K562 (cell line): Measurements from ENCODE around the gene CATSPER4. TPM values are rescaled to one million over a fixed set of nuclear protein-coding genes. Genes with fewer than 3 reads are reported as not detected.

Experiments used
- ATAC-seq: fragments of 200-7000 bp; cut with Tn5 transposase; 3 replicates; pipeline ENCODE4 v1.9.1; 2020; ENCODE audit warnings: moderate library complexity
- BruUV-seq: library from RNA; stranded (reverse); fragments of 400-500 nt; replicated peaks from 2 replicates; lab custom pipeline; 2021; lab: Mats Ljungman, UMichigan
- CTCF ChIA-PET: fragments of 300-600 bp; formaldehyde crosslinking; extraction: SDS; loops from one replicate; lab custom pipeline; 2021; ENCODE audit warnings: low intra/inter-chr PET ratio; lab: Yijun Ruan, JAX
- POLR2A ChIA-PET: fragments of 300-600, 350-650 bp; sonication (Branson Sonifier 250); formaldehyde crosslinking; extraction: SDS; loops from one replicate; lab custom pipeline; 2021; ENCODE audit warnings: antibody characterized with exemption, inconsistent platforms; lab: Yijun Ruan, JAX
- DNase-seq, 4 experiments: peaks; one replicate each; pipeline versions ENCODE4 v3.0.0 to v3.0.0-alpha.2; 2011 to 2018; ENCODE audit warnings: low spot score in 3 of 4, mixed read lengths in 3 of 4; ENCODE audit errors: extremely low read depth in 1 of 4
- FAIRE-seq: peaks from 2 replicates; lab custom pipeline; 2011; peaks lifted over from hg19 to GRCh38; lab: Jason Lieb, UNC
- H2AFZ ChIP-seq: 2 replicates; pipeline ENCODE4 v1.6.0; 2011; ENCODE audit warnings: low read depth, low read length, control low read depth, inconsistent platforms
- H3K27ac ChIP-seq: fragments of 200-600 bp; 3 replicates; pipeline ENCODE4 v1.8.0; 2011; ENCODE audit warnings: low read depth, mild to moderate bottlenecking, control low read depth, inconsistent platforms, low read length, moderate library complexity, mixed read lengths; ENCODE audit errors: extremely low read depth
- H3K27me3 ChIP-seq, 2 experiments: fragments of 300-600 bp in 1 of 2; 2 replicates in 1 of 2; 3 replicates in 1 of 2; pipeline versions ENCODE4 v1.6.0 to v1.8.0; 2011; ENCODE audit warnings: inconsistent platforms in 2 of 2, low read length in 2 of 2, mild to moderate bottlenecking in 1 of 2, mixed read lengths in 1 of 2, moderate library complexity in 1 of 2; ENCODE audit not compliant: control insufficient read depth in 2 of 2, insufficient read depth in 2 of 2
- H3K36me3 ChIP-seq: fragments of 300-600 bp; 3 replicates; pipeline ENCODE4 v1.8.0; 2011; ENCODE audit warnings: mild to moderate bottlenecking, low read length, inconsistent platforms; ENCODE audit not compliant: control insufficient read depth, insufficient read depth
- H3K4me1 ChIP-seq, 2 experiments: fragments of 200-600 bp in 1 of 2; replicated peaks in 1 of 2; 2 replicates in 1 of 2; 3 replicates in 1 of 2; pipeline versions ENCODE4 v1.5.1 to v1.8.0; 2011; ENCODE audit warnings: inconsistent platforms in 2 of 2, low read length in 2 of 2, mild to moderate bottlenecking in 1 of 2, mixed read lengths in 1 of 2, moderate library complexity in 1 of 2; ENCODE audit not compliant: control insufficient read depth in 2 of 2, insufficient read depth in 2 of 2
- H3K4me2 ChIP-seq: 2 replicates; pipeline ENCODE4 v1.6.1; 2011; ENCODE audit warnings: low read length, control low read depth, inconsistent platforms, mixed read lengths; ENCODE audit not compliant: insufficient read depth
- H3K4me3 ChIP-seq: fragments of 200-600 bp; sonication (generic), shearing (Covaris generic); 2 replicates; pipeline ENCODE4 v1.5.1; 2016; ENCODE audit warnings: control low read depth, inconsistent platforms
- H3K79me2 ChIP-seq: fragments of 200-600 bp; 3 replicates; pipeline ENCODE4 v1.8.0; 2011; ENCODE audit warnings: low read length, inconsistent platforms; ENCODE audit not compliant: control insufficient read depth, insufficient read depth
- H3K9ac ChIP-seq, 2 experiments: 2 replicates each; pipeline versions ENCODE4 v1.6.0 to v1.6.1; 2011; ENCODE audit warnings: low read depth in 2 of 2, low read length in 2 of 2, control low read depth in 1 of 2, inconsistent platforms in 1 of 2, mild to moderate bottlenecking in 1 of 2, mixed read lengths in 1 of 2; ENCODE audit not compliant: insufficient read depth in 1 of 2
- H3K9me1 ChIP-seq: one replicate; pipeline ENCODE4 v1.6.0; 2011; ENCODE audit warnings: inconsistent platforms, mild to moderate bottlenecking, low read length, moderate library complexity; ENCODE audit not compliant: control insufficient read depth, insufficient read depth
- H3K9me3 ChIP-seq: replicated peaks from 2 replicates; pipeline ENCODE4 v1.5.1; 2011; ENCODE audit warnings: low read depth, low read length, inconsistent platforms; ENCODE audit not compliant: control insufficient read depth, insufficient read depth
- H4K20me1 ChIP-seq: replicated peaks from 2 replicates; pipeline ENCODE4 v1.6.1; 2011; ENCODE audit warnings: low read length, inconsistent platforms, mixed read lengths; ENCODE audit not compliant: control insufficient read depth, insufficient read depth
- JUN ChIP-seq, 2 experiments: sonication (generic) in 1 of 2; formaldehyde crosslinking in 1 of 2; IDR thresholded peaks; 2 replicates each; pipeline versions ENCODE4 v1.6.1 to v1.8.0; 2012 to 2022; ENCODE audit warnings: borderline replicate concordance in 2 of 2, mild to moderate bottlenecking in 2 of 2, improper control_type of control experiment in 1 of 2, low read depth in 1 of 2, low read length in 1 of 2, missing genetic modification reagents in 1 of 2
- MTA1 ChIP-seq: fragments of 450-650 bp; IDR thresholded peaks from 2 replicates; pipeline ENCODE4 v1.6.1; 2017; ENCODE audit warnings: borderline replicate concordance
- PHTF2 ChIP-seq: fragments of 250-450 bp; sonication (Bioruptor Pico); IDR thresholded peaks from 2 replicates; pipeline ENCODE4 v1.5.0; 2021; ENCODE audit warnings: mild to moderate bottlenecking
- SMAD4 ChIP-seq: fragments of 250-450 bp; sonication (Bioruptor Pico); conservative IDR thresholded peaks from 2 replicates; pipeline ENCODE4 v1.8.0; 2021; ENCODE audit warnings: inconsistent platforms, mild to moderate bottlenecking, moderate library complexity
- ZNF584 ChIP-seq: fragments of 200-800 bp; sonication (Bioruptor generic); IDR thresholded peaks from 2 replicates; pipeline ENCODE4 v1.6.1; 2016; ENCODE audit warnings: low read depth, mild to moderate bottlenecking, missing genetic modification characterization, missing compliant biosample characterization
- WGBS: fragments of 100-300 bp; shearing (Covaris generic); methylation state at CpG from one replicate; pipeline ENCODE4 v1.1.6; 2016; ENCODE audit warnings: low coverage, mixed read lengths; ENCODE audit not compliant: insufficient coverage; ENCODE audit errors: missing lambda C conversion rate; 5-methylcytosine and 5-hydroxymethylcytosine counted together
- in situ Hi-C: fragments of 300-500 bp; cut with MboI; formaldehyde crosslinking; loops from 4 replicates; pipeline ENCODE4 v1.15.0; 2018; ENCODE audit warnings: inconsistent platforms, mixed read lengths
- intact Hi-C: fragments of 100-400 bp; cut with micrococcal nuclease; formaldehyde crosslinking; loops from 2 replicates; pipeline ENCODE4 v1.14.2; 2022
- polyA plus RNA-seq, 8 experiments: library from polyadenylated mRNA; depleted of rRNA in 4 of 8; stranded (reverse) in 5 of 8; unstranded in 3 of 8; fragments of >200 nt; fragmentation: Nextera tagmentation in 2 of 8; fragmentation: Illumina TruSeq in 1 of 8; extraction: Ambion mirVana in 2 of 8; extraction: Trizol in 1 of 8; gene quantifications; 2 replicates each; pipeline versions ENCODE4 v1.2.1 to v1.2.3, GENCODE V29; 2011 to 2014; ENCODE audit warnings: inconsistent platforms in 1 of 8, missing spikeins in 1 of 8
- total RNA-seq, 7 experiments: library from RNA; depleted of rRNA in 6 of 7; stranded (reverse); fragments of >200 nt in 6 of 7; fragmentation: Illumina TruSeq in 2 of 7; extraction: Trizol in 2 of 7; gene quantifications; 2 replicates each; pipeline versions ENCODE4 v1.2.1 to v1.2.3, GENCODE V29; 2011 to 2021; ENCODE audit warnings: low replicate concordance in 1 of 7
- TF ChIP-seq, protein P1 (sequence below), 2 experiments: fragments of 450-650 bp; formaldehyde crosslinking in 1 of 2; IDR thresholded peaks; 2 replicates each; pipeline versions ENCODE4 v1.4.0 to v1.6.1; 2014 to 2020; ENCODE audit warnings: mild to moderate bottlenecking in 2 of 2, borderline replicate concordance in 1 of 2, low read depth in 1 of 2
- TF ChIP-seq, protein P2 (sequence below): sonication (generic); formaldehyde crosslinking; IDR thresholded peaks from 2 replicates; pipeline ENCODE4 v1.8.0; 2022; ENCODE audit warnings: missing genetic modification reagents, mild to moderate bottlenecking, moderate library complexity, borderline replicate concordance
- TF ChIP-seq, protein P3 (sequence below), 2 experiments: fragments of 450-650 bp in 1 of 2; sonication (generic) in 1 of 2; formaldehyde crosslinking in 1 of 2; IDR thresholded peaks in 1 of 2; conservative IDR thresholded peaks in 1 of 2; 2 replicates each; pipeline versions ENCODE4 v1.6.1 to v1.8.1; 2016 to 2023; ENCODE audit warnings: mild to moderate bottlenecking in 2 of 2, moderate library complexity in 2 of 2, inconsistent platforms in 1 of 2, missing genetic modification reagents in 1 of 2

The CATSPER4 gene
- total and polyA plus RNA-seq, 9 of the 15 experiments (the other 6 are each of a cell fraction or from before 2014, with no cell fraction given) = 0.04 to 0.13 TPM; not detected in 7

DNA sequence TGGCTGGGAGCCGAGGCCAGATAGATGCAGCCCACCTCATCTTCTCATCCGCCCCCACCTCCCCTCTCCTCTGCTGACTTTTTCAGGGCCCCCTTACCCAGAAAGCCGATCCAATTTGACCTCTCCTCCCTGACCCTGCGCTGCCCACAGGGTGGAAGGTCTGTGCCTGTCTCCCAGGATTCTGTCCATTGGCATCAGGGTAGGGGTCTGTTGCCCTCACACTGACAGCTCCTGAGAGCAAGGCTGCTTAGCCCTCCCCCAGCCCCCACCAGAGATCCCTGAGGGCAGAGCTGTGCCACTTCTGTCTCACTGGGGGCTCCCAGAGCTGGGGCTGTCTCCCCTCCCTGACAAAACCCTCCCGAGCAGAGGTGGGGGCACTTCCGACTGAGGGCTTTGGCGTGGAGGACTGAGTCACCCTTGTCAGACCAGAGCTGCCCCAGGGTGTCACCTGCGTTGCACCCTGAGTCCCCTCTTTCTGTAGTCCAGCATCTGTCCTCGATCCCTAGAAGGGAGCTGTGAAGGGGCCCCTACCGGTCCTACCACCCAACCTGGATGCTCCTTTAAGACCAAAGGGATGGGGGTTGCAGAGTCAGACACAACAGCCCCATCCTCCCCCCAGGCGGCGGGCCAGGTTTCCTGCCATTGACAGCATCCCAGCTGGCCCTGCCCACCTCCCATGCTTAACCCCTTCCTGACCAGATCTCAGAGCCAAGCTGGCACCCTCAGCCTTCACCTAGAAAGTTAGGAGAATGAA lies 33.9 kb upstream of the CATSPER4 start:
- ChIA-PET CTCF (no interaction called here), POLR2A (interaction anchor here (0.6 to 2.7 kb wide), 13 partner anchors 9 to 47 kb away, joined by 3 to 13 read pairs (median 6); partner anchors contain the start of gene ZNF593OS)
- Histone ChIP-seq H3K9me3 (no peaks in the 10 kb centered on the region), H3K4me2 (no peak overlapping the region), H3K27ac (no peak overlapping the region), H3K79me2 (no peaks in the 10 kb centered on the region; the same call in 2 of the 3 replicates), H3K27me3 (no peaks in the 10 kb centered on the region), H3K9ac (peak overlapping the region in 1 of 2 experiments; percentile 76; a peak in 2 of 4 replicates), H3K4me1 (peaks cover 18 to 45% of the 10 kb centered on the region in 2 experiments), H3K9me1 (no peaks in the 10 kb centered on the region), H3K4me3 (no peak overlapping the region), H4K20me1 (no peaks in the 10 kb centered on the region), H2AFZ (peak overlapping the region; percentile 36; the same call in 1 of the 2 replicates), H3K36me3 (no peaks in the 10 kb centered on the region)
- peak; percentile 32 for FAIRE-seq
- intact Hi-C loops = no loop called here
- DNase-seq = peak in 2 of 4 experiments; percentile 36 to 46
- in situ Hi-C loops = no loop called here
- 27% methylated on average over 11 of the region's 12 CpGs for WGBS
- ATAC-seq = peak; percentile 7; the same call in 2 of the 3 replicates
- BruUV-seq = no TSS peak
- TF ChIP-seq PHTF2 = no peak
- TF ChIP-seq ZNF584 = no peak
- TF ChIP-seq MTA1 = no peak
- TF ChIP-seq, protein P1, sequence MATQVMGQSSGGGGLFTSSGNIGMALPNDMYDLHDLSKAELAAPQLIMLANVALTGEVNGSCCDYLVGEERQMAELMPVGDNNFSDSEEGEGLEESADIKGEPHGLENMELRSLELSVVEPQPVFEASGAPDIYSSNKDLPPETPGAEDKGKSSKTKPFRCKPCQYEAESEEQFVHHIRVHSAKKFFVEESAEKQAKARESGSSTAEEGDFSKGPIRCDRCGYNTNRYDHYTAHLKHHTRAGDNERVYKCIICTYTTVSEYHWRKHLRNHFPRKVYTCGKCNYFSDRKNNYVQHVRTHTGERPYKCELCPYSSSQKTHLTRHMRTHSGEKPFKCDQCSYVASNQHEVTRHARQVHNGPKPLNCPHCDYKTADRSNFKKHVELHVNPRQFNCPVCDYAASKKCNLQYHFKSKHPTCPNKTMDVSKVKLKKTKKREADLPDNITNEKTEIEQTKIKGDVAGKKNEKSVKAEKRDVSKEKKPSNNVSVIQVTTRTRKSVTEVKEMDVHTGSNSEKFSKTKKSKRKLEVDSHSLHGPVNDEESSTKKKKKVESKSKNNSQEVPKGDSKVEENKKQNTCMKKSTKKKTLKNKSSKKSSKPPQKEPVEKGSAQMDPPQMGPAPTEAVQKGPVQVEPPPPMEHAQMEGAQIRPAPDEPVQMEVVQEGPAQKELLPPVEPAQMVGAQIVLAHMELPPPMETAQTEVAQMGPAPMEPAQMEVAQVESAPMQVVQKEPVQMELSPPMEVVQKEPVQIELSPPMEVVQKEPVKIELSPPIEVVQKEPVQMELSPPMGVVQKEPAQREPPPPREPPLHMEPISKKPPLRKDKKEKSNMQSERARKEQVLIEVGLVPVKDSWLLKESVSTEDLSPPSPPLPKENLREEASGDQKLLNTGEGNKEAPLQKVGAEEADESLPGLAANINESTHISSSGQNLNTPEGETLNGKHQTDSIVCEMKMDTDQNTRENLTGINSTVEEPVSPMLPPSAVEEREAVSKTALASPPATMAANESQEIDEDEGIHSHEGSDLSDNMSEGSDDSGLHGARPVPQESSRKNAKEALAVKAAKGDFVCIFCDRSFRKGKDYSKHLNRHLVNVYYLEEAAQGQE (IDR thresholded peaks at IDR 0.05; ENCODE audit: borderline replicate concordance) = no peak
- TF ChIP-seq, protein P1 (CRISPR knock-in tag; IDR thresholded peaks at IDR 0.05; ENCODE audit: low read depth) = no peak
- TF ChIP-seq JUN (IDR thresholded peaks at IDR 0.05; ENCODE audit: borderline replicate concordance, low read depth, low read length) = no peak
- 0 out of 2 replicates have a peak, but pooled peaks have one; percentile 49 for TF ChIP-seq JUN (CRISPR knock-in tag; IDR thresholded peaks at IDR 0.05; ENCODE audit: borderline replicate concordance)
- TF ChIP-seq SMAD4 = 0 out of 2 replicates have a peak, but pooled peaks have one; percentile 15
- TF ChIP-seq, protein P2, sequence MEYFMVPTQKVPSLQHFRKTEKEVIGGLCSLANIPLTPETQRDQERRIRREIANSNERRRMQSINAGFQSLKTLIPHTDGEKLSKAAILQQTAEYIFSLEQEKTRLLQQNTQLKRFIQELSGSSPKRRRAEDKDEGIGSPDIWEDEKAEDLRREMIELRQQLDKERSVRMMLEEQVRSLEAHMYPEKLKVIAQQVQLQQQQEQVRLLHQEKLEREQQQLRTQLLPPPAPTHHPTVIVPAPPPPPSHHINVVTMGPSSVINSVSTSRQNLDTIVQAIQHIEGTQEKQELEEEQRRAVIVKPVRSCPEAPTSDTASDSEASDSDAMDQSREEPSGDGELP (CRISPR knock-in tag) = peak; percentile 75
- TF ChIP-seq, protein P3, sequence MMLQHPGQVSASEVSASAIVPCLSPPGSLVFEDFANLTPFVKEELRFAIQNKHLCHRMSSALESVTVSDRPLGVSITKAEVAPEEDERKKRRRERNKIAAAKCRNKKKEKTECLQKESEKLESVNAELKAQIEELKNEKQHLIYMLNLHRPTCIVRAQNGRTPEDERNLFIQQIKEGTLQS (IDR thresholded peaks at IDR 0.05) = peak; percentile 45; the same call in 1 of the 2 replicates
- TF ChIP-seq, protein P3 (CRISPR knock-in tag; conservative IDR thresholded peaks at IDR 0.05) = no peak
